PC-9 (cell line): ENCODE data around the gene CSGALNACT2.

Source experiments
- CTCF ChIP-seq: fragments of 200-600 bp; sonication (generic); conservative IDR thresholded peaks from 2 replicates; pipeline ENCODE4 v1.6.1; 2017; ENCODE audit warnings: mixed run types, antibody characterized with exemption, mild to moderate bottlenecking, moderate library complexity
- EZH2 ChIP-seq: fragments of 200-600 bp; sonication (generic); IDR thresholded peaks from 2 replicates; pipeline ENCODE4 v1.8.0; 2017; ENCODE audit warnings: antibody characterized with exemption, low read depth

GRCh38 chr10:43197834-43198681, 59.8 kb downstream of the CSGALNACT2 start:
- TF ChIP-seq EZH2 (no peak), CTCF (peak; percentile 58)
